GM12878 (cell line): ENCODE measurements around the gene TADA2A. TPM values are rescaled to one million over a fixed set of nuclear protein-coding genes. Genes with fewer than 3 reads are reported as not detected.
"Not testable (repeated sequence)": the region's sequence is repeated elsewhere in the genome, so short reads cannot be mapped to it uniquely, and the experiment has no call there.

ENCODE experiments used
- ATAC-seq: fragments of 200-7000 bp; cut with Tn5 transposase; 3 replicates; pipeline ENCODE4 v1.9.1; 2020; ENCODE audit warnings: mild to moderate bottlenecking, moderate library complexity
- BruUV-seq: library from RNA; stranded (reverse); fragments of 400-500 nt; replicated peaks from 2 replicates; lab custom pipeline; 2021; lab: Mats Ljungman, UMichigan
- CTCF ChIA-PET: fragments of 300-600 bp; sonication (Branson Sonifier 250); formaldehyde crosslinking; extraction: SDS; loops from one replicate; lab custom pipeline; 2021; ENCODE audit warnings: inconsistent platforms; lab: Yijun Ruan, JAX
- POLR2A ChIA-PET: fragments of 350-600 bp; formaldehyde crosslinking; extraction: SDS; loops from one replicate; lab custom pipeline; 2021; ENCODE audit warnings: inconsistent platforms; lab: Charles Lee
- RAD21 ChIA-PET: fragments of 300-600 bp; sonication (Branson Sonifier 250); formaldehyde crosslinking; loops from one replicate; lab custom pipeline; 2023; ENCODE audit warnings: antibody characterized with exemption; ENCODE audit not compliant: unreplicated experiment; lab: Charles Lee
- SMC1A ChIA-PET: fragments of 300-600 bp; sonication (Branson Sonifier 250); formaldehyde crosslinking; loops from one replicate; lab custom pipeline; 2023; ENCODE audit not compliant: unreplicated experiment, uncharacterized antibody; lab: Charles Lee
- DNase-seq: peaks from one replicate; pipeline ENCODE4 v3.0.0-alpha.2; 2011; ENCODE audit warnings: low read depth, low spot score
- FAIRE-seq: peaks from 3 replicates; lab custom pipeline; 2011; peaks lifted over from hg19 to GRCh38; lab: Jason Lieb, UNC
- H2AFZ ChIP-seq: 2 replicates; pipeline ENCODE4 v1.6.0; 2011; ENCODE audit warnings: low read depth, low read length, control low read depth; ENCODE audit not compliant: control insufficient read depth
- H3K27ac ChIP-seq: 2 replicates; pipeline ENCODE4 v1.5.1; 2011; ENCODE audit warnings: control low read depth; ENCODE audit not compliant: control insufficient read depth, insufficient read depth
- H3K27me3 ChIP-seq, 2 experiments: replicated peaks in 1 of 2; 2 replicates each; pipeline versions ENCODE4 v1.6.0 to v1.6.1; 2011; ENCODE audit warnings: low read length in 1 of 2; ENCODE audit not compliant: control insufficient read depth in 2 of 2, insufficient read depth in 2 of 2
- H3K36me3 ChIP-seq, 2 experiments: 2 replicates each; pipeline ENCODE4 v1.5.1; 2011; ENCODE audit warnings: low read length in 1 of 2; ENCODE audit not compliant: control insufficient read depth in 2 of 2, insufficient read depth in 2 of 2
- H3K4me1 ChIP-seq: 2 replicates; pipeline ENCODE4 v1.6.1; 2011; ENCODE audit warnings: mild to moderate bottlenecking, low read length, moderate library complexity, mixed read lengths; ENCODE audit not compliant: control insufficient read depth, insufficient read depth
- H3K4me2 ChIP-seq: 2 replicates; pipeline ENCODE4 v1.6.0; 2011; ENCODE audit warnings: control low read depth; ENCODE audit not compliant: control insufficient read depth, insufficient read depth
- H3K4me3 ChIP-seq: fragments of 200-600 bp; sonication (generic); 2 replicates; pipeline ENCODE4 v1.5.1; 2016
- H3K79me2 ChIP-seq: 2 replicates; pipeline ENCODE4 v1.6.0; 2011; ENCODE audit warnings: low read length; ENCODE audit not compliant: control insufficient read depth, insufficient read depth
- H3K9ac ChIP-seq: 2 replicates; pipeline ENCODE4 v1.8.0; 2011; ENCODE audit warnings: low read length, control low read depth, mixed read lengths; ENCODE audit not compliant: control insufficient read depth, insufficient read depth
- H3K9me3 ChIP-seq: replicated peaks from 3 replicates; pipeline ENCODE4 v1.5.1; 2011; ENCODE audit warnings: mild to moderate bottlenecking, low read length; ENCODE audit not compliant: control insufficient read depth, insufficient read depth
- H4K20me1 ChIP-seq: 2 replicates; pipeline ENCODE4 v1.6.0; 2011; ENCODE audit not compliant: control insufficient read depth, insufficient read depth
- RAD51 ChIP-seq: fragments of 450-650 bp; IDR thresholded peaks from 2 replicates; pipeline ENCODE4 v1.6.1; 2016; ENCODE audit warnings: moderate library complexity, mild to moderate bottlenecking, inconsistent platforms
- USF1 ChIP-seq: IDR thresholded peaks from 2 replicates; pipeline ENCODE4 v1.6.1; 2011; ENCODE audit warnings: borderline replicate concordance, low read depth, mild to moderate bottlenecking, moderate library complexity, mixed read lengths, low read length; ENCODE audit not compliant: insufficient read depth; ENCODE audit errors: extremely low read length
- ZBTB40 ChIP-seq: fragments of 450-650 bp; IDR thresholded peaks from 2 replicates; pipeline ENCODE4 v1.6.1; 2016; ENCODE audit warnings: mild to moderate bottlenecking, moderate library complexity, borderline replicate concordance
- WGBS: methylation state at CpG from one replicate; pipeline ENCODE4 v1.1.6; 2016; ENCODE audit warnings: low lambda C conversion rate; ENCODE audit not compliant: insufficient replicate concordance, insufficient coverage; ENCODE audit errors: missing lambda C conversion rate; 5-methylcytosine and 5-hydroxymethylcytosine counted together
- in situ Hi-C: fragments of 300-500 bp; cut with MboI; formaldehyde crosslinking; loops from 9 replicates; pipeline ENCODE4 v1.14.3; 2018; ENCODE audit warnings: mixed read lengths
- intact Hi-C: fragments of 100-400 bp; cut with micrococcal nuclease; formaldehyde crosslinking; loops from one replicate; pipeline ENCODE4 v1.14.2; 2022; ENCODE audit not compliant: unreplicated experiment
- polyA plus RNA-seq, 11 experiments: library from polyadenylated mRNA; depleted of rRNA in 4 of 11; unstranded in 6 of 11; stranded (reverse) in 5 of 11; fragments of >200 nt; fragmentation: Nextera tagmentation in 4 of 11; fragmentation: Illumina TruSeq in 1 of 11; extraction: Ambion mirVana in 4 of 11; extraction: Trizol in 1 of 11; gene quantifications; 1 replicate in 1 of 11; 2 replicates in 10 of 11; pipeline versions ENCODE4 v1.2.1 to v1.2.3, GENCODE V29; 2011 to 2016; ENCODE audit warnings: inconsistent platforms in 2 of 11, missing spikeins in 2 of 11, low read depth in 1 of 11
- total RNA-seq, 4 experiments: library from RNA; depleted of rRNA in 3 of 4; stranded (reverse); fragments of >200 nt in 3 of 4; fragmentation: Illumina TruSeq in 1 of 4; extraction: Trizol in 1 of 4; gene quantifications; 2 replicates each; pipeline versions ENCODE4 v1.2.1 to v1.2.3, GENCODE V29; 2013 to 2021

Gene TADA2A
- total and polyA plus RNA-seq, 10 of the 15 experiments (the other 5 are each of a cell fraction or from before 2014, with no cell fraction given): 19.6 to 43.8 (median 34.1) TPM

- TF ChIP-seq ZBTB40 (no peak), RAD51 (peak; percentile 23; the same call in 1 of the 2 replicates), USF1 (no peak)
Observed at GRCh38 chr17:37450112-37450511, 43.4 kb downstream of the TADA2A start (continued).

- BruUV-seq, intact Hi-C loops, H3K36me3 ChIP-seq, H3K4me2 ChIP-seq, H3K27me3 ChIP-seq, H3K27ac ChIP-seq, H4K20me1 ChIP-seq, RAD21 ChIA-PET, H3K9ac ChIP-seq, H3K4me3 ChIP-seq, in situ Hi-C loops, CTCF ChIA-PET, H3K9me3 ChIP-seq, DNase-seq, H3K79me2 ChIP-seq, FAIRE-seq, H2AFZ ChIP-seq, H3K4me1 ChIP-seq, ATAC-seq: not testable (repeated sequence)
- ChIA-PET POLR2A (interaction anchor here (0.6 kb wide), 1 partner anchor 31 kb away, joined by 3 read pairs; no protein-coding TSS in a partner anchor), SMC1A (interaction anchor here (1.1 kb wide), 1 partner anchor 28 kb away, joined by 3 read pairs; no protein-coding TSS in a partner anchor)
- 100% methylated on average over 3 of the region's 3 CpGs for WGBS
Observed at GRCh38 chr17:37457801-37458200, 51.1 kb downstream of the TADA2A start.
